NCI-H1436 treated with DMSO at 0.1 percent for 48 hours (cell line): ENCODE results near the gene CNTF.

ENCODE experiments used
- DNase-seq: peaks from one replicate; lab custom pipeline; 2025; lab: John Stamatoyannopoulos, UW

Gene CNTF

GRCh38 chr11:58606930-58607714, 15.3 kb upstream of the CNTF start:
- no peak for DNase-seq

DNA sequence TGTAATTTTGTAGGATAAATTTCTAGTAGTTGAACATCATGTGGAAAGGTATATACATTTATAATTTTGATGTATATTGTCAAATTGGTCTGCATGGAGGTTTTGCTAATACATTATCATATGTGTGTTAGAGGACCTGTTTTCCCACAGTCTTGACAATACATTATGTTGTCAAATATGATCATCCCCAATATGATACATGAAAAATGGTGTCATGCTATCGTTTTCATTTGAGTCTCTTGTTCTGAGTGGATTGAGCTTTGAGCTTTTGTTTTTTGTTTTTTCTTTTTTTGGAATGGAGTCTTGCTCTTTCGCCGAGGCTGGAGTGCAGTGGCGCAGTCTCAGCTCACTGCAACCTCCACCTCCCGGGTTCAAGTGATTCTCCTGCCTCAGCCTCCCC, 14.1 kb upstream of the CNTF start:
- DNase-seq = no peak

DNA sequence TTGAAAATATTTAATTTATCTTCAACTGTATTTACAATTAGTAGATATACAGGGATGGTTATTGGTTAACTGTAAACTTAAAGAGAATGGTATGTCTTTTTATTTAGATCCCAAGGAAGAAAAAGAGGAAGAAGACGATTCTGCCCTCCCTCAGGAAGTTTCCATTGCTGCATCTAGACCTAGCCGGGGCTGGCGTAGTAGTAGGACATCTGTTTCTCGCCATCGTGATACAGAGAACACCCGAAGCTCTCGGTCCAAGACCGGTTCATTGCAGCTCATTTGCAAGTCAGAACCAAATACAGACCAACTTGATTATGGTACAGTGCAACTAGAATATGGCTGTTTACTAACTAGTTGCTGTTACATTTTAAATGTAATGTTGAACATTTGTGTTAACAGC, 12.7 kb upstream of the CNTF start:
- no peak for DNase-seq

GRCh38 chr11:58613228-58613627, 9.2 kb upstream of the CNTF start:
- DNase-seq = no peak

- no peak for DNase-seq
Observed at GRCh38 chr11:58615559-58615958, 6.9 kb upstream of the CNTF start.

- DNase-seq = no peak
Observed at GRCh38 chr11:58616594-58616993, 5.9 kb upstream of the CNTF start.

DNA sequence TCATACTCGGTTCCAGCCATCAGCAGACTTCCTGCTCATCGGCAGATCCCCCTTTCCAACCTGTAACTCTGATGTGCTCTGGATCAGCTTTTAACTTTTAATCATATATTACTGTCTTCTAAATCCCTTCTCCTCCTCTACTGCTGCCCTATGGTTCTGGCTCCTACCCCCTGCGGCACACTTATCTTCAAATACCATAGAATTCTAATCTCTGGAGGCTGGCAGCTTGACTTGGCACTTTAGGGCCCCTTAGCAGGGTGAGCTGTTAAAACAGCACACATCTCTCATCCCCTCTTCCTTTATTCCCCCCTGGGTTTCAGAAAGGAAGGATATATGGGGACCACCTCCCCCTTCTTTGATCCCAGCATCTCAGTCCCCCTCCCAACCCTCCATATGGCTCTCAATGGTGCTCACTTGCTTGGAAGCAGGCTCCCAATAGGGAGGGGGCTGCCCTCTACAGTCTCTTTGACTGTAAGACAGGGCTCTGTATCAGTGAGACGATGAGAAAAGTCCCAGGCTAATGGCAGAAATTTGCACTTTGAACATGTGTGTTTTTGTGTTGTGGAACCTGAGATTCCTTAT, 4.4 kb upstream of the CNTF start:
- DNase-seq = no peak

GRCh38 chr11:58621586-58622262, 741 bp upstream of the CNTF start:
- no peak for DNase-seq

- no peak for DNase-seq
Observed at GRCh38 chr11:58625086-58625485, 2.6 kb downstream of the CNTF start.

- no peak for DNase-seq
Observed at GRCh38 chr11:58625826-58626460, 3.5 kb downstream of the CNTF start.

GRCh38 chr11:58626934-58627483, 4.5 kb downstream of the CNTF start:
- no peak for DNase-seq

GRCh38 chr11:58628446-58628845, 6.0 kb downstream of the CNTF start:
- no peak for DNase-seq

DNA sequence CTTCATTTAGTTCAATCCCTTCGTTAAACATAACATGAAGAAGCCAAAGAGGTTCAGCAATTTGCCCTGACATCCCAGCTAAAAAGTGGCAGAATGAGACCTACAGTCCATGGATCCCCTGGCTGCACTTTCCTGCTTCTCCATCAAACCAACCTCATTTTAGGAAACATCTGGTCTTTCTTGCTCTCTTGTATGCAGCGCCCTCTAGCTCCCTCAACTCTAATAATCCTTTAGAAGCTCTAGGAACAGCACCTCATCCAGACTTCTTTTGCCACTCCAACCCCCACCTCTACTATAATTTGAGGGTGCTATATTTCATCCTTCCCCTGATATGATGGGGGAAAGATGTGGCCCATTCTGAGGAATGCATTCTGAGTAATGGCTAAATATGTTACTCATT, 7.4 kb downstream of the CNTF start:
- no peak for DNase-seq

DNA sequence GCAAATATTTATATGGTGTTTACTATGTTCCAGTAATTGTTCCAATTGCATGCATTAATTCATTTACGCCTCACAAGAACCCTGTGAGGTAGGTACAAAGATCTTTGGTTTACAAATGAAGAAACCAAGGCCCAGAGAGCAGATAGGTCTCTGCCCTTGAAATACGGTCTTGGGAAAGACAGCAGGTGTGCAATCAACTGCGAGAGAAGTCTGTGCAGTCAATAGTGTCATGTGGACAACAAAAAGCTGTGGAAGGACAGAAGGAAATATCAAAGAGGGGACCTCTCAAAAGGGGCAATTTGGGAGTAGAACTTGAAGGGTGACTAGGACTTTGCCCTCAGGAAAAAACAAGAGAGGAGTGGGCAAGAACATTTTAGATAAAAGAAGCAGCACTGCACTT, 8.9 kb downstream of the CNTF start:
- DNase-seq = no peak

DNA sequence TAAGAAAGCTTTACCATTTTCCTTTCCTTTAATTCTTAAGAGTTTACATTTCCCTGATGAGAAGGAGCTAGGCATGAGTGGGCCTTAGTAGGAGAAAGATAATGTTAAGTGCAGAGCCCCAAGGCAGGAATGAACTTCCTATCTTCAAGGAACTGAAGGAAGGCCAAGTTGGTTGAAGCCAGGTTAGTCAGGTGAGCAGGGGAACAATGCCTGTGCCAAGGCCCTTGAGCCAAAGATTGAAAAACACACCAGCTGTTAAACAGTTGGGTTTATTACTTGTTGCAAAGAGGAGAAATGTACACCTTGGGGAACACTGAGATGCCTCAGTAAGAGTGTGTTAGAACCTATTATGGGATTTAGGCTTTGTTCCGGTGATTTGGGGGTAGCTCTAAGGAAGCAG, 10.0 kb downstream of the CNTF start:
- no peak for DNase-seq

DNA sequence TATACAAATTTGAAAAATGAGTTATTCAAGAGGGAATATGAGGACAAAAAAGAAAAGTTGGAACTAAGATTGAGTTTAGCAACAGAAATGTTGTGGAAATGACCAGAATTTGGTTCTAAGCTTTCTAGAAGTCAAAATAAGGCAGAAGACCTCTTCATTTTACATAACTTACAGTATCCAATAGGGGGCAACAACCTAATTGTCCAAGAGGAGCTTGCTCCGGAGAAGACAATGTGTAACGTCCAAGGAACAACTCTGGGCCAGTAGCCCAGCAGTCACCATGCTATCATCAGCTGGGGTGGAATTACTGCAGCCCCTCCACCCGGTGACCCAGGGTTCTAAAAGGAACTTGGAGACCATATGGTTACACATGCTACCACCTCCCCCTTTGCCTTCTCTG, 14.1 kb downstream of the CNTF start:
- no peak for DNase-seq

DNA sequence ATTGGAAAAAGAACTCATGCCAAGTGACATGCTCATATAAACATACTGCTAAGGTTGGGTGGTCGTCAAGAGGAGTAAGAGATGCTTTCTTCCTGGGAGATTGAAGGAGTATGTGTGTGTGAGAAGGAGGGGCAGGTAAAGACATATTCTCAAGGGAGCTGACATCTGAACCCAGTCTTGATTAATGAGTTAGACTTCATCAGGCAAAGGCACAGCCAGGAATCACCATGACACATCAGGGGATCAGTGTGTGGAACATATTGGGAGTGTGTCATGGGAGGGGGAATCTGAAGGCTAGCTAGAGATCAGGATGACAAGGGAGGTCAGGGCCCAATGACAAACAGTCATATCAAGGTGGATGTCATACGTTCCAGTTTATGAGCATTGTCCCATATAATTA, 14.9 kb downstream of the CNTF start:
- DNase-seq = no peak

DNA sequence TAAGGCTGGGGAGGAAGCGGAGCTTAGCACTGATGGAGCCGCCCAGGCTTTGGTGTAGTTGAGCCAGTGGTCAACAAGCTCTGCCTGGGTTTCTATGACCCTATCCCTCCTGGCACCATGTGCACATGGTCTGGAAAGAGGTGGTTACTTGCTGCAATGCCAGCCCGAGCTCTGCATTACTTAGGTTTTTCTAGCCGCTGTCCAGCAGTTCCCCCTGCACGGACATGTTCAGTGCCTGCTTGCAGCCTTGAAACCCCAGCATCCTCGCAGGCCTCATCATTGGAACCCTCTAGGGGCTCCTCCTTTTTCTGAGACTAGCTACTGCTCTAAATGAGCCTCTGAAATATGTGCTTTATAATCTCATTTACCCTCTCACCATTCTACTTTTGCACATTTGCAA, 16.6 kb downstream of the CNTF start:
- no peak for DNase-seq

- no peak for DNase-seq
Observed at GRCh38 chr11:58639669-58640068, 17.2 kb downstream of the CNTF start.

- DNase-seq = no peak
Observed at GRCh38 chr11:58640386-58641023, 18.0 kb downstream of the CNTF start.

DNA sequence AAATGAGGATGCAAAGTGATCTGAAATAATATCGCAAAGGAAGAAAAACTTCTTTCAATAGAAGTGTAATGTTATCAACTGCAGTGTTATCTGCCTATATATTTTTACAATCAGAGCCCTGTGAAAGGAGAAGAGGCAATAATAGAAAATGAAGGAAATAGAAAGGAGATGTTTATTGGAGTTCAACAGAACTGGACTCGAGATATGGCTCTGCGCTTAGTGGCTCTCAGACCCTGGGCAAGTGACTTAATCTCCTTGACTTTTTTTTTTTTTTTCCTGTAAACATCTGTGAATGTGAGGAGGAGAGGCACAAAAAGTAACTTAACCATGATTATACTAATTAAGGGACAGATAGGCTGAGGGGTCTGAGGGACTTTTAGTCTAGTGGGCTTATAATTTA, 18.9 kb downstream of the CNTF start:
- DNase-seq = no peak
